Renal cortex interstitium (tissue), 11 donors: ENCODE results near the gene ASB1. TPM values are rescaled to one million over a fixed set of nuclear protein-coding genes. Genes with fewer than 3 reads are reported as not detected.
"Not testable (repeated sequence)": the region's sequence is repeated elsewhere in the genome, so short reads cannot be mapped to it uniquely, and the experiment has no call there.

Experiments
- DNase-seq, 11 donors: peaks; one replicate each; pipeline ENCODE4 v3.0.0-alpha.2; 2013; ENCODE audit warnings: low read depth in 9 of 11, low spot score in 4 of 11; ENCODE audit errors: extremely low read depth in 1 of 11
- polyA plus RNA-seq, 3 donors: library from polyadenylated mRNA; unstranded; fragments of 120-200 nt; gene quantifications; one replicate each; pipeline ENCODE4 v1.2.1, GENCODE V29; 2013; ENCODE audit not compliant: insufficient read length in 3 of 3

The ASB1 gene
- polyA plus RNA-seq, 3 donors = 29.2 to 31.1 (median 30.4) TPM

DNA sequence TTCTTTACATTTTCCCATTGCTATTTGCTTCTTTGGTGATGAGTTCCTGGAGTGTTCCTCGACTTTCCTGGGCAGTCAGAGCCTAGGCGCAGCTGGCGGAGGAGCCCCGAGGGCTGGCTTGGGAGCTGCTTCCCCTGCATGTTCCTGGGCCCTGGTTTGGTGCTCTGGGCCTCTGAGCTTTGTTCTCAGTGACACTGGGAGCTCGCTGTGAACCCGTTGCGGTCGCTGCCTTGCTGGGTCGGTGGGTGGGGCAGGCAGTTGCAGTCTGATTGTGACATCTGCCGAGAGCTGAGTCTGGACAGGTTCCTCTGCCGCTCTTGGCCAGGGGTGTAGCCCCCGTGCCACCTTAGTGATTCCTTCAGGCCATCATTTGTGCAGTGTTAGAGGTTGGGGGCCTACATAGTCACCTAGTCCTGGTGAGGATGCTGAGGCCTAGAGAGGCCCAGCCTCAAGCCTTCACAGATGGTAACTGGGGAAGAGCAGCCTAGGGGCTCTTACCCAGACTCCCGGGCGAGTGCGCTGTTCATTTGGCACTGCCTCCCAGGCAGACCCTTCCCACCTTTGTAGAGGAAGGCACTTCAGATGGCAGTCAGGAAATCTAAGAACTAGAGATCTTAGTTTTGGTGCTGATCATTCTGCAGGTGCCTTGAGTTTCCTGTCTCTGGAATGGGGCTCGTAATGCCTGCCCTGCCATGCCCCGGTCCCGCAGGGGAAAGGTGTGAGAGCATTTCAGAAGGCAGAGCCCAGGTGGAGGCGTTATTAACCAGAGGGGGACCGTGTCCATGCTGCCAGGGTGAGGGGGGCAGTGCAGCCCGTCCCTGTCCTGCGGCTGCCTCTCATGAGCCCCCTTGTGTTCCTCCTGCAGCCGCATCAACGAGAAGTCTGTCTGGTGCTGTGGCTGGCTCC, 8.4 kb downstream of the ASB1 start:
- DNase-seq = no peak

DNA sequence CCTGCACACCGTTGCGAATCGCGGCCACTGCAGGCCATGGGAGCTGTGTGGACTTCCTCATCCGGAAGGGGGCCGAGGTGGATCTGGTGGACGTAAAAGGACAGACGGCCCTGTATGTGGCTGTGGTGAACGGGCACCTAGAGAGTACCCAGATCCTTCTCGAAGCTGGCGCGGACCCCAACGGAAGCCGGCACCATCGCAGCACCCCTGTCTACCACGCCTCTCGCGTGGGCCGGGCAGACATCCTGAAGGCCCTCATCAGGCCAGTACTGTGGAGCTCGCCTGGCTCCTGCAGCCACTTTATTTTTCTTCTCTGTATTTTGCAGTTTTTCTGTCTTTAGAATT, 9.0 kb downstream of the ASB1 start:
- DNase-seq = no peak

DNA sequence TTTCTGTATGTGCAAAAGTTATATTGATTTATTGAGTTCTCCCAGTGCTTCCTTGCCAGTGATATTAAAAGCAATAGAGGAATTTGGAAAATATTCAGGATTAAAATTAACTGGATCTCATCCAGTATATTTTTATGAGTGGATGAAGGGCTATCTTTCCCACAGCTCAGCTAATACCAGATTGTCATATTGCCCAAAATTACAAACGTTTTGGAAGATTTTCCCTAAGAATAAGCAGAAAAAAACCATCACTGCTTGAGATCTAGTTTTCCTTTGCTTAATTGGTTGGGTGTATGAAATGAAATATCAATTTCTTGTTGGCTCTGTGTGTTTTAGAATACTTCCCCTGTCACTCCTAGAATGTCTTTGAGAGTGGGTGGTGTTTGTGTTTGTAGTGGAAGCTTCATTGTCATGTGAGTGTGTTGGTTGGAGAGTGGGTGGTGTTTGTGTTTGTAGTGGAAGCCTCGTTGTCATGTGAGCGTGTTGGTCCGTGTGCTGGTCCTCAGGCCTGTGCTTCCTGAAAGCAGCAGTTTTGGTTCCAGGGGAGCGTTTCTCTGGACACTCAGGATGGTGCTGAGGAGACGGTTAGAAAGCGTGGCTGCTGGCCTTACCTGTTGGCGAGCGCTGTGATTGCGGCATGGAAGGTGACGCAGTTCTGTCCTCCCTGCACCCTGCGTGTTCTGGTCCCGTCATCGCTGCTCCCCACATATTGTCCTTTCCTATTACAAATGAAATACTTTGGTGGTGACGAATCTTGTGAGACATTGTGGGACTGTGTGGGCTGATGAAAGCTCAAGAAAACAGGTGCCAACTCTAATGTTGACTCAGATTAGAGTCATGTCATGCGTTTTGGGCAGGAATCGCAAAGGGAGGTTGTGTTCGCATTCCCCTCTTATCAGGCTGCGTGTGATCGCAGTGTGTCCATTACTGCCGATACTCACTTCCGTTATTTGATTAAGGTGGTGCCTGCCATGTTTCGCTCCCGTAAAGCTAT, 12.4 kb downstream of the ASB1 start:
- no peak for DNase-seq

DNA sequence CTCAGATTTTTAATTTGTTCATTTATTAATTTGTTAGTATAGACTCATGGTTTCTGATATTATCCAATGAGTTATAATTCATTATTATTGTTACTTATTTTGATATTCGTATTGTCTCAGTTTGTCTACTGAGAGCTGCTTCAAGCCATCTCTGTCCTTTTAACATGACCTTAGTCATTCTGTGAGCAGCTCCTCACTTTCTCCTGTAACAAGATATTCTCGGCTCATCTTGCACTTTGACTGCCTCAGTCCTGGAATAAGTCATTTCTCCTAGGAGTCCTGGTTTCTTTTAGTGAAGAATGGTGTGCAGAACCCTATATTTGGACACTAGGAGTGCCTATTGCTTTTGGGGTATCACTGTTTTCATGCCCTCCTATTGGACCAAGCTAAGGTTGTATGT, 13.2 kb downstream of the ASB1 start:
- no peak for DNase-seq

DNA sequence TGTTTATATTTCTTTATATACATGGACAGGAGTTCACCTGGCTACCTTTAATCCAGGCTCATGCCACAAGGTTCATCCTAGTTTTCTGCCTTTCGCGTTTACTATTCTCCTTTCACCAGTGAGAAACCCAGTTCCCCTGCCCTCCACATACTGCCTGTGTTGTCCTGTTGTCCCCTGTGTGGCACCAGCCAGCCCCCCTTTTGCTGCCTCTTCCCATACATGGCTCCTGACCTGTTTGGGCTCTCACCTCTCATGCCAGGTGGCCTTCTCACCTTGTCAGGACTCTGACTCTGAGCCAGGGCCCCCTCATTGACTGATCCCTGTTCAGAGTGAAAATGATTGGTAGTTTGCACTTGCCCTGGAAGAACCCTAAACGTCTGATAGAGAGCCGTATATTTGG, 13.6 kb downstream of the ASB1 start:
- DNase-seq = no peak

DNA sequence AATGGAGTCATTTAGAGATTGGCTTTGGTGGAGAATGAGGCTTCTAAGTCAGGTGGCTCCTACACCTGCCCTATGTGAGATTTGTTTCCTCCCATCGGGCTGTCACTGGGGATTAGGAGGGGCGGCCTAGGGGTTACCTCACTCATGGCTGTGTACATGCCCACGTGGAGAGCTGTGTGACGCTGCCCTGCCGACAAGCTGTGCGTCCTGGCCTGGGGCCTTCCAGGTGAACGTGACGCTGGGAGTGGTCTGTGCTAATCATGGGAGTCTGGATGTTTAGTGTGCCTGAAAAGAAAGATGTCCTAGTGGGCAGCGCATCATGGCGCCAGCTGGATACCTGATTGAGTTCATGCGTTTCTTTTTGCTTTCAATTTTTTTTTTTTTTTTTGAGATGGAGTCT, 14.0 kb downstream of the ASB1 start:
- no peak for DNase-seq

DNA sequence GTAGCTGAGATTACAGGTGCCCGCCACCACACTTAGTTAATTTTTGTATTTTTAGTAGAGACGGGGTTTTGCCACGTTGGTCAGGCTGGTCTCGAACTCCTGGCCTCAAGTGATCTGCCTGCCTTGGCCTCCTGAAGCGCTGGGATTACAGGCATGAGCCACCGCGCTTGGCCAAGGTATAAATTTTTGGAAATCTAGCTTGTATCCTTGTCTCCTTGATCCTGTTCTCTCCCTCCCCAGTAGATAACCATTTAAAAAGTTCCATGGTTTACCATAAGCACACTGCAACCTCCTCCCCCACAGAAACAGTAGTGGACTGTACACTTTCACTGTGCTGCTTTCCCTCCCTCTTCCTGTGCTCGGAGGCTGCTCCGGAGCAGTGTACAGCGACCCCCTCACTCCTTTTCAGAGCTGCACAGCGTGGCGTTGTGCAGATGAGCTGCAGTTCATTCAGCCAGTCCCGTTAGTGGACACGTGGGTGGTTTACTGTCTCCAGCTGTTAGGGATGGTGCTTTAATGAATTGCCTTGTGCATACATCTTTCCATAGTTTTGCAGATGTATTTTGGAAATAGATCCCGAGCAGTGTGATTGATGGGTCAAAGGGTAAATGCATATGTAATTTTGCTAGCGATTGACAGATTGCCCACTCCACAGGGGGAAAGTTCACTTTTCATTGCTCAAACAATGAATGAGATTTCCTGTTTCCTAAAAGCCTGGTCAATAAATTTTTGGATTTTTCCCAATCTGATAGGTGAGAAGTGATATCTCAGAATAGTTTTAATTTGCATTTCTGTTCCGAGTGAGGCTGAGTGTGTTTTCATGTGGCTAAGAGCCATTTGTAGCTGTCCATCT, 14.8 kb downstream of the ASB1 start:
- DNase-seq = no peak

DNA sequence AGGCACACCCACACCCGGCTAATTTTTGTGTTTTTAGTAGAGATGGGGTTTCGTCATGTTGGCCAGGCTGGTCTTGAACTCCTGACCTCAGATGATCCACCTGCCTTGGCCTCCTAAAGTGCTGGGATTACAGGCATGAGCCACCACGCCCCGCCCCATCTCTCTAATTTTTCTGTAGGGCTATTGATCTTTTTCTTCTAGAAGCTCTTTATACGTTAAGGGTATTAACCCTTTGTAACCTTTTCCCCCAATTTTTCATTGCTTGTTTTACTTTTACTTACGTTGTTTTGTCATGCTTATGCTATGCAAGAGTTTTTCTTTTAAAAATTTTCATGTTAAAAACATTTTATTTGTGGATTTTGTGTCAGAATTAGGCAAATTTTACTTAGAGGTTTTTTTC, 15.5 kb downstream of the ASB1 start:
- DNase-seq = not testable (repeated sequence)

DNA sequence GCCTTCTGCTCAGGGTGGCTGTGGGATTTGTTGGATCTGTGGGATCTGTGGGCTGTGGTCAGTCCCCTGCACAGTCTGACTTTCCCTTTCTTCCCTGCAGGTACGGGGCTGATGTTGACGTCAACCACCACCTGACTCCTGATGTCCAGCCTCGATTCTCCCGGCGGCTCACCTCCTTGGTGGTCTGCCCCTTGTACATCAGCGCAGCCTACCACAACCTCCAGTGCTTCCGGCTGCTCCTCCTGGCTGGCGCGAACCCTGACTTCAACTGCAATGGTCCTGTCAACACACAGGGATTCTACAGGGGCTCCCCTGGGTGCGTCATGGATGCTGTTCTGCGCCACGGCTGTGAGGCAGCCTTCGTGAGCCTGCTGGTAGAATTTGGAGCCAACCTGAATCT, 17.5 kb downstream of the ASB1 start:
- no peak for DNase-seq

DNA sequence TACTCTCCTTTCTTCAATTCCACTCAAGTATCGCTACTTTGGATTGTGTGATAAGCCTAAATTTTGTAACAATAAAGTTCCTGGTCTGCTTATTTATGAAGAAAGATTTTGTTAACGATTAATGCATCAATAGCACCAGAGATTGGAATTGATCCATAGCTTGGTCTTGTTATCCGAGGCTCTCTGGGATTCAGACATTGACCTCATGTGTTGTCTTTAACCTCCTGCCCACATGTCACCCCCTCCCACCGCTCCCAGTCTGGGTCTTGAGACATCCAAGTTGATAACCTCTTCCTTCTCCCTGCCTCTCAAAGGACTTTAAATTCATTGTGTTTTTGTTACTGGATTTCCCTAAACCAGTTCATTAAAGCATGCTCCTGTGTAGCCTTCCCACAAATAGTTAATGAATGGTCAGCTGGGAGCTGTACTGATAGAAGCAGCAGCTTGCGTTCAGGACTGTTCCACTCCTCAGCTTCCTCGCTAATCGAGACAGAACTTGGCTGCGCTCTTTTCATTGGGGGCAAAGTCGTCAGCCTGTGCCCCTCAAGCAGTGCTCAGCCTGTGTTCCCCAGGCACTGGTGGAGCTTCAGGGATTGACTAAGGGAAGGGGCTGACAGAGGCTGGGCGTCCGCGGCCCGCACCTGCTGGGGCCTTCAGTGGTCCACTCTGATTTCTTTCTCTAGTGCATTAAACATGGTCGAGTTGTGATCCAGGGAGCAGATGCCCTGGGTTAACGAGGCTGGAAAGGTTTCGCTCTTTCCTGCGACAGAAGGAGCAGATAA, 18.9 kb downstream of the ASB1 start:
- no peak for DNase-seq

DNA sequence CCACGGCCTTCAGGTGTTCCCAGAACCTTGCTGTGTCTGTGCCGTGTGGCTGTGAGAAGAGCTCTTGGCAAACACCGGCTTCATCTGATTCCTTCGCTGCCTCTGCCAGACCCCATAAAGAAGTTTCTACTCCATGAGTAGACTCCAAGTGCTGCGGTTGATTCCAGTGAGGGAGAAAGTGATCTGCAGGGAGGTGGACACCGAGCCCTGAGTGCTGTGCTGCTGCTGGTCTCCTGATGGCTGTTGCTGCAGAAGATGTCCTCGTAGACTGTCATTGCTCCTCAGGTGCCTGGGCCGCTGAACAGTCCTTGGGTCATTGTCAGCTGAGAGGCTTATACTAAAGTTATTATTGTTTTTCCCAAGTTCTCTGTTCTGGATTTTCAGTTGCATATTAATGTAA, 19.6 kb downstream of the ASB1 start:
- DNase-seq = no peak

DNA sequence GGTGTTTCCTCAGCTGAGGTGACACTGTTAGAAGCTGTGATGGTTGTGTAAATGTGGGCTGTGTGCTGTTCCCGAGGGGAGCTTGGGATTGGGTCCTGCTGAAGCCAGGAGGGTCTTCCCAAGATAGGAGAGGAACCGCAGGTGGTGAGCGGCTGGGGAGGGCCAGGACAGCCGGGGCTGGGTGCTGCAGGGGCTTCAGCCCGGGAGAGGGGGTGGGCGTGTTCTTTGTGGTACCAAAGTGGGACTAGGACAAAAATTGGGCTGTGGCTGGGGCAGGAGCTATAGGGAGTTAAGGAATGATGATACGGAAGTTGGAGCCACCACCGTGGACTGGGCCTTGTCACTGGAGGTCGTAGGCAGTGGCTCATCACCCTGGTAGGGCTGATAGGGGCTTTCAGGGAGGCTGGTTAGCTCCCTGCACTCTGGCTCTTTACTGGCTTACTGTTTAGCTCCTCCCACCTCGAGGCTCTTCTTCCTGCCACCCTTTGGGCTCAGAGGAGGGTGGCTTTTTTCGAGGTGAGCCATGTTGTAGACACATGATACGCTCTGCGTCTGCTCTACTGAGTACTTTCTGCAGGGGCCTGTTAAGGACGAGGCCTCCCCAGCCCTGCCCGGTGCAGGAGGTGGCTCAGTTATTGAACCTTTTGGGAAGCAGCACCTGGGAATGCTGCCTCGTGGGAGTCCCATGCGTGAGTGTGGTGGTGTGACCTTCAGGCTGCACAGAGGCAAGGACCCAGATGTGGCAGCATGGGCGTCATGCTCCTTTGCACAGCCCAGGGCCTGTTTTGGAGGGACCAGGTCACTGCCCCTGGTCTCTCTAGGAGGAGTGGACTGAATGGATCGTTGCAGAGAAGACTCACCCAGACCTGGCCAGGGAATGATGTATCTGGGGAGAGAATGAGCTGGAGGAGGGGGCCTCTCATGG, 21.6 kb downstream of the ASB1 start:
- DNase-seq = no peak

DNA sequence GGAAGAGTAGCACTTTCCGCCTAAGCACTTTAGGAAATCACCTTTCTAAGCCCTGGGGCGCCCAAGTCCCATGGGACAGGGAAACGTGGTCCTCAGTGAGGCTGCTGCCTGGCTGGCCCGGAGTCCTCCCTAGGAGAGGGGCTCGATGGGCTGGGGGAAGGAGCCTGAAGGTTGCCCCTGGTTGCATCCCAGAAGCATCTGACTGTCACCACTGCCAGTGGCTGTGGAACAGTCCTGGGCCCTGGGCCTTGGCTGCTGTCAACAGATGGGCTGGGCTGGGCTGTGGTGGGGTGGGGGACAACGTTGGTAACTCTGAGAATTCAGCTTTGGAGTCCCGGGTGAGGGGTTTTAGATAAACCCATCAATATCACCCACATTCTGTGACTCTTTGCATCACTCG, 22.5 kb downstream of the ASB1 start:
- DNase-seq = no peak

DNA sequence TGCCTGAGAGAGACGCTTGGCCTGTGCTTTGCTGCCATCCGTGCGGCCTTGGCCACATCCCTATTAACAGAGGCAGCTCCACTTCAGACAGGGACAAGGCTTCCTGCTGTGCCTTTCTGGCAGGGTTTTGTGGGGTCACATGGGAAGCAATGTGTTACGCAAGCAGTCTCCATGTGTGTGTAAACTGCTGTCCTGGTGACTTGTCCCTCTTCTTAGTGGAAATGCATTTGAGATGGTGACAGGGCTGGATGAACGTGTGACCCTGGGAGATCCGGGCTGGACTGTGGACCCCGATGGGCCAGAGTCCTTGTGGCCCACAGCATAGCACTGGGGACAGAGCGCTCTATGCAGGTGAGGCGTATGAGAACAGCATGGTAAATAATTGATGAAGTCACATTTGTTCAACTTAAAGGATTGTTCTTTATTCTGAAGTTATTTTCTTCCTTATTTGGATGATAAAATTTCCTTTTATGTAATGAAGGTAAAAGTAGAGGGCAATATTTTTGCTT, 23.2 kb downstream of the ASB1 start:
- DNase-seq = no peak

DNA sequence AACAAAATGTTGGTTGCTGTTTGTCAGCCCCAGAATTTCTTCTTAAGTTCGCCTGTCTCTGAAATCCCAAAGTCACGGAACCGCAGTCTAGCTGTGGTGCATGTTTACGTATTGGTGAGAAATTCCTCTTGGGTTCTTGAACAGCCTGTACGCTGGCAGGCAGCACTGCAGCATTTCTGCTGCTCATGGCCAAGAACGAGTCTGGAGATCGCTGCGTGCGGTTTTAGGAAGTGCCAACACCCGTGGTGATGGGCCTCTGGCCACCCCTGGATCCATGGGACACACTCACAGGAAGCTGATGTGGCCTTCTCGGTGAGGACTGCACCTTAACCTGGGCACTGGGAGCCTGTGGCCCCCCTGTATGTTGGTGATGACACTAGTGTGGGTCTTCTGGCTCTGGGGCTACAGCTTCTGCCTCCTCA, 23.7 kb downstream of the ASB1 start:
- DNase-seq = no peak

DNA sequence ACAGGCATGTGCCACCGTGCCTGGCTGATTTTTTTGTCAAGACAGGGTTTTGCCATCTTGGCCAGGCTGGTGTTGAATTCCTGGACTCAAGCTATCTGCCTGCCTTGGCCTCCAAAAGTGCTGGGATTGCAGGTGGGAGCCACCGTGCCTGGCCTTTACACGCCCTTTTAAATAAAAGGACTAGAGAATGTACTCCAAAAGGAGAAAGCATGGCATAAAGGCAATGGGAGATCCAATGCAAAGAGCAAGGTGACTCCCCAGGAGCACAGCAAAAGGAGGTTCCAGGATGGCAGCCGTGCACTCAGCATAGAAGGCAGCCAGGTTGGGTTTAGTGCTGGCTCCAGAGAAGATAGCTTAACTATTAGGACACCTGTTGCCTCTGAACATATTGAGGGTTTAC, 27.1 kb downstream of the ASB1 start:
- no peak for DNase-seq

DNA sequence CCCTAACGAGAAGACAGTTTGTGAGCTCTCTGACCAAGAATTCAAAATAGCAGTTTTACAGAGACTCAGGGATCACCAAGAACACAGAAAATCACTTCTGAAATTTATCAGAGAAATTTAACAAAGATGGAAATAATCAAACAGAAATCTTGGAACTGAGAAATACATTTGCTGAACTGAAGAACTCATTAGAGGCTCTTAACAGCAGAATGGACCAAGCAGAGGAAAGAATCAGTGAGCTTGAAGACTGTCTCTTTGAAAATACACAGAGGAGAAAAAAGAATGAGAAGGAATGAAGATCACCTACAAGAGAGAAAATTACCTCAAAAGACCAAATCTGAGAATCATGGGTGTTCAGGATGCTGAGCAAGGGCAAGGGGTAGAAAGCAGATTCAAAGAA, 29.7 kb downstream of the ASB1 start:
- DNase-seq = no peak
